ENCODE measurements around the gene CAST. TPM values are rescaled to one million over a fixed set of nuclear protein-coding genes. Genes with fewer than 3 reads are reported as not detected.

CAST gene
- total RNA-seq, 4 donors from 2014 or later, result 98.2 to 350 (median 136) TPM

- intact Hi-C loops (cut with DNase I; ENCODE audit: low total_unique reads), result no loop called here
- Histone ChIP-seq H3K27me3 (no peaks in the 10 kb centered on the region), H3K27ac (peak overlapping the region; percentile 32 to 50), H3K4me1 (peaks cover 0 to 8% of the 10 kb centered on the region in 2 donors), H3K4me3 (no peak overlapping the region), H3K9me3 (no peaks in the 10 kb centered on the region), H3K36me3 (no peaks in the 10 kb centered on the region)
- DNase-seq, result peak; percentile 52 to 55
- no peak for TF ChIP-seq POLR2A (IDR thresholded peaks at IDR 0.05)
- TF ChIP-seq CTCF (IDR thresholded peaks at IDR 0.05), result no peak
Observed at GRCh38 chr5:96714951-96715451, 52.8 kb downstream of the CAST start.

GRCh38 chr5:96716007-96716406 lies 53.8 kb downstream of the CAST start:
- Histone ChIP-seq H3K27me3 (no peaks in the 10 kb centered on the region), H3K4me1 (peaks cover 0 to 8% of the 10 kb centered on the region in 2 donors), H3K36me3 (no peaks in the 10 kb centered on the region), H3K9me3 (no peaks in the 10 kb centered on the region), H3K27ac (peak overlapping the region in 1 of 2 donors; percentile 32), H3K4me3 (no peak overlapping the region)
- DNase-seq, result no peak
- TF ChIP-seq POLR2A (IDR thresholded peaks at IDR 0.05), result no peak
- TF ChIP-seq CTCF (IDR thresholded peaks at IDR 0.05), result no peak
- intact Hi-C loops (cut with DNase I; ENCODE audit: low total_unique reads), result no loop called here

GRCh38 chr5:96716716-96717115 lies 54.5 kb downstream of the CAST start:
- H3K36me3 ChIP-seq, result no peaks in the 10 kb centered on the region
- no peak overlapping the region for H3K27ac ChIP-seq
- TF ChIP-seq POLR2A (IDR thresholded peaks at IDR 0.05) (no peak), CTCF (IDR thresholded peaks at IDR 0.05) (no peak)
- no peak for DNase-seq
- no peaks in the 10 kb centered on the region for H3K27me3 ChIP-seq
- no peak overlapping the region for H3K4me3 ChIP-seq
- intact Hi-C loops (cut with DNase I; ENCODE audit: low total_unique reads), result no loop called here
- H3K9me3 ChIP-seq, result no peaks in the 10 kb centered on the region
- H3K4me1 ChIP-seq, result peaks cover 0 to 8% of the 10 kb centered on the region in 2 donors

- Histone ChIP-seq H3K27me3 (no peaks in the 10 kb centered on the region), H3K4me1 (peaks cover 0 to 8% of the 10 kb centered on the region in 2 donors), H3K27ac (no peak overlapping the region), H3K4me3 (no peak overlapping the region), H3K36me3 (no peaks in the 10 kb centered on the region), H3K9me3 (no peaks in the 10 kb centered on the region)
- intact Hi-C loops (cut with DNase I; ENCODE audit: low total_unique reads), result no loop called here
- DNase-seq, result no peak
- TF ChIP-seq CTCF (IDR thresholded peaks at IDR 0.05) (no peak), POLR2A (IDR thresholded peaks at IDR 0.05) (no peak)
Observed at GRCh38 chr5:96717874-96718273, 55.7 kb downstream of the CAST start.

GRCh38 chr5:96718635-96719077 lies 56.5 kb downstream of the CAST start:
- no peaks in the 10 kb centered on the region for H3K27me3 ChIP-seq
- intact Hi-C loops (cut with DNase I; ENCODE audit: low total_unique reads), result no loop called here
- H3K4me1 ChIP-seq, result peaks cover 0 to 8% of the 10 kb centered on the region in 2 donors
- TF ChIP-seq CTCF (IDR thresholded peaks at IDR 0.05) (no peak), POLR2A (IDR thresholded peaks at IDR 0.05) (no peak)
- H3K4me3 ChIP-seq, result no peak overlapping the region
- H3K36me3 ChIP-seq, result no peaks in the 10 kb centered on the region
- no peak overlapping the region for H3K27ac ChIP-seq
- DNase-seq, result peak; percentile 44 to 46
- no peaks in the 10 kb centered on the region for H3K9me3 ChIP-seq

All from uterus (tissue), 4 donors.